HCT116 (cell line): ENCODE data around the gene MYLK.

Experiments
- CEBPB ChIP-seq: IDR thresholded peaks from 2 replicates; pipeline ENCODE4 v1.6.1; 2012; ENCODE audit warnings: low read depth
- EZH2phosphoT487 ChIP-seq: fragments of 200-600 bp; IDR thresholded peaks from 2 replicates; pipeline ENCODE4 v1.6.1; 2018; ENCODE audit warnings: antibody characterized with exemption, borderline replicate concordance
- JUND ChIP-seq: IDR thresholded peaks from 2 replicates; pipeline ENCODE4 v1.6.1; 2012
- POLR2A ChIP-seq: IDR thresholded peaks from 2 replicates; pipeline ENCODE4 v1.7.0; 2011; ENCODE audit warnings: borderline replicate concordance; ENCODE audit not compliant: insufficient read depth, insufficient read length; ENCODE audit errors: extremely low read depth
- POLR2AphosphoS5 ChIP-seq: IDR thresholded peaks from 2 replicates; pipeline ENCODE4 v1.6.1; 2011; ENCODE audit warnings: mild to moderate bottlenecking, low read depth, low read length, moderate library complexity
- SIN3A ChIP-seq: IDR thresholded peaks from 2 replicates; pipeline ENCODE4 v1.6.1; 2012; ENCODE audit warnings: low read depth
- YY1 ChIP-seq: IDR thresholded peaks from 2 replicates; pipeline ENCODE4 v1.6.1; 2011; ENCODE audit warnings: low read length, low read depth, moderate library complexity, mild to moderate bottlenecking; ENCODE audit not compliant: insufficient replicate concordance; ENCODE audit errors: extremely low read depth
- ZNF274 ChIP-seq: fragments of 200-500 bp; sonication (Bioruptor generic); IDR thresholded peaks from 2 replicates; pipeline ENCODE4 v1.6.1; 2014; ENCODE audit warnings: mild to moderate bottlenecking, low read depth, low read length, inconsistent platforms
- TF ChIP-seq, protein P1 (sequence below), 3 experiments: fragments of 200-600 bp in 1 of 3; sonication (generic) in 1 of 3; IDR thresholded peaks in 2 of 3; conservative IDR thresholded peaks in 1 of 3; 2 replicates each; pipeline ENCODE4 v1.5.1; 2012 to 2017; ENCODE audit warnings: low read depth in 2 of 3, low read length in 2 of 3, antibody characterized with exemption in 1 of 3, borderline replicate concordance in 1 of 3, control low read depth in 1 of 3, mild to moderate bottlenecking in 1 of 3, mixed read lengths in 1 of 3, mixed run types in 1 of 3, moderate library complexity in 1 of 3; ENCODE audit not compliant: insufficient read depth in 1 of 3

DNA sequence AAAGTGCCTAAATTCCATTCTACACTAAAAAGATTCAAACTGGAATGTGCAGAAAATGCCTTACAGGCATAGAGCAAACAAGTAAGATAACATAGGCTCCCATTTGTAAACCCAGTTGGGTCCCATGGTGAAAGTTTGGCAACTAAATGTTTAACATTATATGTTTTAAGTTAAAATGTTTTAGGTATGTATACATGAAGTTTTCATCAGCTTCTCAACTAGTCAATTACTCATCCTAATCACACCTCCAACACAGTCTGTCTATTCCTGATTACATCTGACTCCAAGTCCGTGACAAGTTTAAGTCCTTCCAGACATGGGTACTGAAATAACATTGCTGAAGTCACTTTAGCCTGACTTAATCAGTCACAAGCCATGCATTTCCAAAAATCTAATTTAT lies 25.0 kb downstream of the MYLK start:
- TF ChIP-seq POLR2A (no peak), EZH2phosphoT487 (no peak), ZNF274 (no peak), SIN3A (no peak), JUND (no peak), CEBPB (no peak), POLR2AphosphoS5 (no peak), YY1 (no peak)
- TF ChIP-seq, protein P1, sequence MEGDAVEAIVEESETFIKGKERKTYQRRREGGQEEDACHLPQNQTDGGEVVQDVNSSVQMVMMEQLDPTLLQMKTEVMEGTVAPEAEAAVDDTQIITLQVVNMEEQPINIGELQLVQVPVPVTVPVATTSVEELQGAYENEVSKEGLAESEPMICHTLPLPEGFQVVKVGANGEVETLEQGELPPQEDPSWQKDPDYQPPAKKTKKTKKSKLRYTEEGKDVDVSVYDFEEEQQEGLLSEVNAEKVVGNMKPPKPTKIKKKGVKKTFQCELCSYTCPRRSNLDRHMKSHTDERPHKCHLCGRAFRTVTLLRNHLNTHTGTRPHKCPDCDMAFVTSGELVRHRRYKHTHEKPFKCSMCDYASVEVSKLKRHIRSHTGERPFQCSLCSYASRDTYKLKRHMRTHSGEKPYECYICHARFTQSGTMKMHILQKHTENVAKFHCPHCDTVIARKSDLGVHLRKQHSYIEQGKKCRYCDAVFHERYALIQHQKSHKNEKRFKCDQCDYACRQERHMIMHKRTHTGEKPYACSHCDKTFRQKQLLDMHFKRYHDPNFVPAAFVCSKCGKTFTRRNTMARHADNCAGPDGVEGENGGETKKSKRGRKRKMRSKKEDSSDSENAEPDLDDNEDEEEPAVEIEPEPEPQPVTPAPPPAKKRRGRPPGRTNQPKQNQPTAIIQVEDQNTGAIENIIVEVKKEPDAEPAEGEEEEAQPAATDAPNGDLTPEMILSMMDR (IDR thresholded peaks at IDR 0.05 in 2 of 3, conservative IDR thresholded peaks at IDR 0.05 in 1 of 3; ENCODE audit: borderline replicate concordance in 1 of 3, insufficient read depth in 1 of 3, low read depth in 2 of 3, low read length in 2 of 3): no peak
